Measurements from ENCODE around the gene DAB2IP. TPM values are rescaled to one million over a fixed set of nuclear protein-coding genes. Genes with fewer than 3 reads are reported as not detected.

The DAB2IP gene
- total RNA-seq, 4 donors from 2014 or later: 19.2 to 45.4 (median 34.8) TPM

- DNase-seq (ENCODE audit: low spot score) (no peak), ATAC-seq (ENCODE audit: low FRiP score) (no peak)
- TF ChIP-seq, protein P1, sequence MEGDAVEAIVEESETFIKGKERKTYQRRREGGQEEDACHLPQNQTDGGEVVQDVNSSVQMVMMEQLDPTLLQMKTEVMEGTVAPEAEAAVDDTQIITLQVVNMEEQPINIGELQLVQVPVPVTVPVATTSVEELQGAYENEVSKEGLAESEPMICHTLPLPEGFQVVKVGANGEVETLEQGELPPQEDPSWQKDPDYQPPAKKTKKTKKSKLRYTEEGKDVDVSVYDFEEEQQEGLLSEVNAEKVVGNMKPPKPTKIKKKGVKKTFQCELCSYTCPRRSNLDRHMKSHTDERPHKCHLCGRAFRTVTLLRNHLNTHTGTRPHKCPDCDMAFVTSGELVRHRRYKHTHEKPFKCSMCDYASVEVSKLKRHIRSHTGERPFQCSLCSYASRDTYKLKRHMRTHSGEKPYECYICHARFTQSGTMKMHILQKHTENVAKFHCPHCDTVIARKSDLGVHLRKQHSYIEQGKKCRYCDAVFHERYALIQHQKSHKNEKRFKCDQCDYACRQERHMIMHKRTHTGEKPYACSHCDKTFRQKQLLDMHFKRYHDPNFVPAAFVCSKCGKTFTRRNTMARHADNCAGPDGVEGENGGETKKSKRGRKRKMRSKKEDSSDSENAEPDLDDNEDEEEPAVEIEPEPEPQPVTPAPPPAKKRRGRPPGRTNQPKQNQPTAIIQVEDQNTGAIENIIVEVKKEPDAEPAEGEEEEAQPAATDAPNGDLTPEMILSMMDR (IDR thresholded peaks at IDR 0.05): no peak
Observed at GRCh38 chr9:121809356-121810050, 158.1 kb downstream of the DAB2IP start.

GRCh38 chr9:121810489-121810888 is 159.1 kb downstream of the DAB2IP start:
- DNase-seq (ENCODE audit: low spot score) (no peak), ATAC-seq (ENCODE audit: low FRiP score) (no peak)
- TF ChIP-seq, protein P1 (IDR thresholded peaks at IDR 0.05): no peak

- no peak for ATAC-seq (ENCODE audit: low FRiP score)
- DNase-seq (ENCODE audit: low spot score): no peak
- TF ChIP-seq, protein P1 (IDR thresholded peaks at IDR 0.05): no peak
Observed at GRCh38 chr9:121811140-121811539, 159.7 kb downstream of the DAB2IP start.

- TF ChIP-seq, protein P1 (IDR thresholded peaks at IDR 0.05): no peak
- DNase-seq (ENCODE audit: low spot score) (no peak), ATAC-seq (ENCODE audit: low FRiP score) (no peak)
Observed at GRCh38 chr9:121811751-121812150, 160.3 kb downstream of the DAB2IP start.

DNA sequence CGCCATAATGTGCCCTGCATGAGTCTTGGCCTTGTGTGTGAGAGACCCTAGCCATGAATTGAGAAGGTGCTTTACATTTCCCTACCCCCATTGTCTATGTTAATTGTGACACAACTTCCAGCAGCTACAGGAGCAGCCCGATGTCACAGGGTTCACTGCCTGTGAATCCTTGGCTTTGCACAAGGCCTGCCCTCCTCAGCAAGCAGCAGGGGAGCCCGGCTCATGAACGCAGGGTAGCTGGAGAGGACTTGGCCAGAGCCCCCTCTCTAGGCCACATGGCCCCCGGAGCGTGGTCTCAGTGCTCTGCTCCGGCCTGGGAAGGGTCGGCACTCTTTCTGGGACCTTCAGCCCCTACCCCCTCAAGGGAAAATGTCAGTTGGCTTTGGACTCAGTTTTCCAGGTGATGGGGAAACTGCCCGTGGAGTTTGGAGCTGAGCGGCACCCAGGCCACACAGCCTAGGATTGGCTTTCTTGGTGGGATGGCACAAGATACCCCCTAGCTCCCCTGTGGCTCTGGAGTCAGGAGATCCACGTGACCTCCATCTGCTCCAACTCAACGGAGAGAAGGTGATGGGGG is 160.8 kb downstream of the DAB2IP start:
- no peak for DNase-seq (ENCODE audit: low spot score)
- TF ChIP-seq, protein P1 (IDR thresholded peaks at IDR 0.05): no peak
- ATAC-seq (ENCODE audit: low FRiP score): no peak

GRCh38 chr9:121813519-121814210 is 162.2 kb downstream of the DAB2IP start:
- no peak for ATAC-seq (ENCODE audit: low FRiP score)
- no peak for DNase-seq (ENCODE audit: low spot score)
- TF ChIP-seq, protein P1 (IDR thresholded peaks at IDR 0.05): no peak

All from omental fat pad (tissue), 4 donors.